Right cardiac atrium (tissue), 5 donors: ENCODE data around the gene TMEM150A. TPM values are rescaled to one million over a fixed set of nuclear protein-coding genes. Genes with fewer than 3 reads are reported as not detected.
"Not testable (repeated sequence)": the region's sequence is repeated elsewhere in the genome, so short reads cannot be mapped to it uniquely, and the experiment has no call there.

Source experiments
- ATAC-seq, 2 donors: fragments of 200-7000 bp; cut with Tn5 transposase; one replicate each; pipeline versions ENCODE4 v1.8.0 to v1.9.1; 2020; ENCODE audit warnings: moderate library complexity in 2 of 2, mild to moderate bottlenecking in 1 of 2
- DNase-seq, 3 donors: peaks; one replicate each; pipeline ENCODE4 v3.0.0-alpha.2; 2020
- H3K27ac ChIP-seq: one replicate; pipeline ENCODE4 v1.5.1; 2013; ENCODE audit warnings: mild to moderate bottlenecking, low read length, control low read depth, moderate library complexity
- H3K27me3 ChIP-seq: one replicate; pipeline ENCODE4 v1.6.1; 2013; ENCODE audit not compliant: control insufficient read depth, insufficient read depth
- H3K4me1 ChIP-seq: one replicate; pipeline ENCODE4 v1.6.1; 2013; ENCODE audit warnings: low read length; ENCODE audit not compliant: control insufficient read depth, insufficient read depth
- H3K4me3 ChIP-seq: one replicate; pipeline ENCODE4 v1.5.1; 2013; ENCODE audit warnings: low read length, control low read depth
- H3K9me3 ChIP-seq: one replicate; pipeline ENCODE4 v1.6.1; 2013; ENCODE audit warnings: low read length; ENCODE audit not compliant: control insufficient read depth
- WGBS: extraction: QIAGEN DNeasy Blood & Tissue Kit; methylation state at CpG from one replicate; pipeline ENCODE4 v1.1.7; 2013; 5-methylcytosine and 5-hydroxymethylcytosine counted together
- intact Hi-C, 4 donors: fragments of 100-400 bp; cut with DNase I; formaldehyde crosslinking; loops; one replicate each; pipeline versions ENCODE4 v1.11.0 to v1.14.0; 2022 to 2023
- polyA plus RNA-seq: library from polyadenylated mRNA; stranded (reverse); fragments of 200-250 nt; gene quantifications from one replicate; pipeline ENCODE4 v1.2.3, GENCODE V29; 2013
- total RNA-seq, 4 donors: library from RNA; stranded (reverse); fragmentation: NEBNext Ultra II Directional; extraction: Animal tissue kit (Norgen Biotek cat#: 25700); gene quantifications; one replicate each; pipeline ENCODE4 v1.2.1, GENCODE V29; 2021
- donor health status: healthy with polysubstance abuse.
- donor health status: DM: no; HTN: yes; CAD: no.
- donor health status: DM: no; HTN: no; CAD: no.
- donor health status: DM: no; HTN: yes; CAD: no; lungs with severe emphysema.
- donor health status: DM: yes; HTN: yes; CAD: no.

TMEM150A gene
- total and polyA plus RNA-seq, 5 donors, result 14.5 to 19.0 (median 16.8) TPM

GRCh38 chr2:85613717-85614515 is 11.4 kb upstream of the TMEM150A start:
- Histone ChIP-seq H3K27me3 (no peaks in the 10 kb centered on the region), H3K27ac (no peak overlapping the region), H3K4me3 (no peak overlapping the region), H3K9me3 (no peaks in the 10 kb centered on the region), H3K4me1 (no peaks in the 10 kb centered on the region)
- DNase-seq, result no peak
- intact Hi-C loops, result no loop called here
- WGBS, result 89% methylated on average over 10 of the region's 10 CpGs
- ATAC-seq, result no peak

GRCh38 chr2:85611705-85612587 is 9.4 kb upstream of the TMEM150A start, which contains the start of gene C2orf68:
Gene C2orf68, minus strand, starts transcription at chr2:85612066. Its CDS starts 82 bp downstream, at chr2:85611984.
- Histone ChIP-seq H3K27me3 (no peaks in the 10 kb centered on the region), H3K27ac (peak within 1 kb of the TSS; percentile 73), H3K9me3 (no peaks in the 10 kb centered on the region), H3K4me3 (peak within 1 kb of the TSS; percentile 59), H3K4me1 (no peaks in the 10 kb centered on the region)
- peak; percentile 92 to 97 (median 97) for DNase-seq
- intact Hi-C loops, result no loop called here
- WGBS, result 8% methylated on average over 73 of the region's 73 CpGs
- peak; percentile 88 to 89 for ATAC-seq

DNA sequence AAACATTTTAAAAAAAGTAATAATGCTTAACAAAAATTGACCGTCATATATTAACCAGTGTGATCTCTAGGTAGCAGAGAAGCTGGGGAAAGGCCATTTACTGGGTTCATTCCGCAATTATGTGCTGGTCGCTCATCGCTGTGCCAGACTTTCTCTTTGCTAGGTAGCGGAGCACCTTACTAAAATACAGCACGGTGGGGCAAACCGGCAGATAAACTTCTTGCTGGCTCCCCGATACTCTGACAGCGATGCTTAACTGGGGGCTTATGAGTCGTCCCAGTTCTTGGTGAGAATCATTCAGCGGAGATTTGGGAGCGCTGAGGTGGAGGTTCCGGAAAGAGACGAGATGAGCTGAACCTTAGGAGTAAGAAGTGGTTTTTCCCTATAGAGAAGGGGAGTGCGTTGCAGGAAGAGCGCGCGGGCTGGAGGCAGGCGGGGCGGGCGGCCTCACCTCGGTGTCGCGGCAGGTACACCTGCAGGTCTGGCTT is 8.8 kb upstream of the TMEM150A start:
- WGBS, result 7% methylated on average over 24 of the region's 24 CpGs
- Histone ChIP-seq H3K4me3 (peak overlapping the region; percentile 59), H3K27ac (peak overlapping the region; percentile 71), H3K9me3 (no peaks in the 10 kb centered on the region), H3K4me1 (peaks cover under 1% of the 10 kb centered on the region), H3K27me3 (no peaks in the 10 kb centered on the region)
- intact Hi-C loops, result no loop called here
- peak in 1 of 2 donors; percentile 0 for ATAC-seq
- no peak for DNase-seq

GRCh38 chr2:85607268-85608215 is 5.0 kb upstream of the TMEM150A start:
- peaks cover 12% of the 10 kb centered on the region for H3K4me1 ChIP-seq
- 63% methylated on average over 9 of the region's 9 CpGs for WGBS

DNA sequence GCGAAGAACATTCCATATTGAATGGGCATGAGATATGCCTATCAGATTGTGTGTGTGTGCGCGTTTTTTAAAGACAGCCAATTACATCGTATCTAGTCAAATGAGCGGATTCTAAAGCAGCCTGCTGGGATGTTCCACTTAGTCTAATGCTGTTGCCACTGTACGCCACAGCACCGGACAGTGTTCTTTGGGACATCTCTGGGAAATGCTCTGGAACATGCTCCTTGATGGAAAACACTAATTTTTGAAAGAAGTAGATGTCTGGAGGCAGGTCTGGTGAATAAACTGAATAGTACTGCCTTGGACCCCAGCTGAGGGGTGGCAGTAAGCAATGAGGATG is 3.6 kb upstream of the TMEM150A start:
- no peak for DNase-seq

More at GRCh38 chr2:85607268-85608215, 5.0 kb upstream of the TMEM150A start:
- peak in 1 of 3 donors; percentile 55 for DNase-seq
- intact Hi-C loops, result no loop called here
- H3K4me3 ChIP-seq, result no peak overlapping the region
- no peaks in the 10 kb centered on the region for H3K9me3 ChIP-seq
- H3K27ac ChIP-seq, result peak overlapping the region; percentile 80
- ATAC-seq, result no peak
- H3K27me3 ChIP-seq, result no peaks in the 10 kb centered on the region

GRCh38 chr2:85605406-85606115 is 3.1 kb upstream of the TMEM150A start:
- DNase-seq (no peak), ATAC-seq (no peak)
- Histone ChIP-seq H3K4me1 (peaks cover 14% of the 10 kb centered on the region), H3K27ac (peak overlapping the region; percentile 65), H3K9me3 (no peaks in the 10 kb centered on the region), H3K27me3 (no peaks in the 10 kb centered on the region), H3K4me3 (no peak overlapping the region)
- intact Hi-C loops, result no loop called here
- WGBS, result 40% methylated on average over 4 of the region's 4 CpGs

More for the DNA sequence above, 3.6 kb upstream of the TMEM150A start:
- Histone ChIP-seq H3K4me1 (peaks cover 14% of the 10 kb centered on the region), H3K27ac (peak overlapping the region; percentile 65), H3K9me3 (no peaks in the 10 kb centered on the region), H3K27me3 (no peaks in the 10 kb centered on the region), H3K4me3 (no peak overlapping the region)
- WGBS, result 69% methylated on average over 7 of the region's 7 CpGs
- intact Hi-C loops, result no loop called here
- ATAC-seq, result no peak

- 50% methylated on average over 6 of the region's 6 CpGs for WGBS
- no peaks in the 10 kb centered on the region for H3K27me3 ChIP-seq
- H3K4me3 ChIP-seq, result no peak overlapping the region
- peak overlapping the region; percentile 75 for H3K27ac ChIP-seq
- H3K9me3 ChIP-seq, result no peaks in the 10 kb centered on the region
- peaks cover 14% of the 10 kb centered on the region for H3K4me1 ChIP-seq
- DNase-seq (no peak), ATAC-seq (no peak)
- intact Hi-C loops, result loop anchor here in 2 of 4 donors (5.0 kb wide), 1 partner anchor 42 kb away; the partner anchor contains the start of gene GGCX (in 2 of the 2)
These were observed 2.3 kb upstream of the TMEM150A start for GRCh38 chr2:85604568-85605339.

GRCh38 chr2:85604133-85604444 is 1.6 kb upstream of the TMEM150A start:
- WGBS, result 76% methylated on average over 3 of the region's 3 CpGs

DNA sequence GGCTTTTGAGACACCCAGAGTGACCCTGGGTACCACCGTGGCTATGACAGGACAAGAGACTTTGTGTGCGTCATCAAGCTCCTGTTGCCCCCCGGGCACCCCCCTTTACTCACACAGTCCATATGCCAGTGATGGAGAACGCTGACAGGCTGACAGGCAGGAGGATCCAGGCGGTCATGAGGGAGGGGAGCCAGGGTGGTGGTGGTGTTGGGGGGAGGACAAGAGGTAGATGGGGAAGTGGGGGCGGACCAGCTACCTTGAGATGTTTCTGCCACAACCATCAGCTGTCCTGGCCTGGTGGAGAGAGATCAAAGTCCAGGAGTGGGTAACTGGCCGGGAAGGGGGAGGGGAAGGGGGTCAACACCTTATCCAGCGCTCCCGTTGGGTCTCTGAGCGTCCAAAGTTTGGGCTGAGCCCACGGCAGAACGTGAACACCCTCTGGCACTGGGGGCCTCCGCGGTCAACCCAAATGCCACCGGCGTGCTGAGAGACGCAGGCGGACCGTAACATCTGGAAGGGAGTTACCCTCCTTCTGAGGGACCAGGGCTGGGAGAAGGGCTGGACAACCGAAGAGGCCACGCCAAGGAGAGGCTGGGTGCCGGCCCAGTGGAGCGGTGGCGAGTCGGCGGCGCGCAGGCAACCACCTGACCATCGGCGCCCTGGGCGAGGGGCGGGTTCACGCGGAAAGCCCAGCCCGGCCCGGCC is 575 bp downstream of the TMEM150A start:
- peak; percentile 81 to 92 (median 91) for DNase-seq
- 5% methylated on average over 36 of the region's 36 CpGs for WGBS
- Histone ChIP-seq H3K27ac (peak overlapping the region; percentile 61), H3K4me3 (peak overlapping the region; percentile 88), H3K9me3 (no peaks in the 10 kb centered on the region), H3K27me3 (no peaks in the 10 kb centered on the region), H3K4me1 (peaks cover 14% of the 10 kb centered on the region)
- intact Hi-C loops, result loop anchor here in 2 of 4 donors (5.0 kb wide), 1 partner anchor 40 kb away; the partner anchor contains the start of gene GGCX (in 2 of the 2)
- peak; percentile 72 to 73 for ATAC-seq

More at GRCh38 chr2:85604133-85604444, 1.6 kb upstream of the TMEM150A start:
- not testable (repeated sequence) for H3K4me3 ChIP-seq, ATAC-seq, H3K27me3 ChIP-seq, DNase-seq, H3K9me3 ChIP-seq
- Histone ChIP-seq H3K27ac (peak overlapping the region; percentile 23), H3K4me1 (peaks cover 14% of the 10 kb centered on the region)
- intact Hi-C loops, result loop anchor here in 2 of 4 donors (5.0 kb wide), 1 partner anchor 42 kb away; the partner anchor contains the start of gene GGCX (in 2 of the 2)
